NCI-H2107 (cell line): ENCODE measurements around the gene CCDC184.

ENCODE experiments used
- DNase-seq: peaks from one replicate; lab custom pipeline; 2025; lab: John Stamatoyannopoulos, UW

The CCDC184 gene

GRCh38 chr12:48179466-48179865, 4.0 kb upstream of the CCDC184 start:
- DNase-seq, result no peak

GRCh38 chr12:48180424-48180823, 3.0 kb upstream of the CCDC184 start:
- DNase-seq, result no peak

GRCh38 chr12:48180857-48181495, 2.5 kb upstream of the CCDC184 start:
- no peak for DNase-seq

GRCh38 chr12:48182631-48183030, 813 bp upstream of the CCDC184 start:
- DNase-seq, result no peak

GRCh38 chr12:48183876-48184548, 568 bp downstream of the CCDC184 start:
- no peak for DNase-seq

- DNase-seq, result no peak
These were observed 1.1 kb downstream of the CCDC184 start for GRCh38 chr12:48184549-48184922.

- DNase-seq, result no peak
These were observed 1.9 kb downstream of the CCDC184 start for GRCh38 chr12:48185181-48185919.

GRCh38 chr12:48187916-48188695, 4.7 kb downstream of the CCDC184 start:
- DNase-seq, result no peak

GRCh38 chr12:48189331-48190125, 6.1 kb downstream of the CCDC184 start:
- DNase-seq, result peak; percentile 48

GRCh38 chr12:48191096-48191495, 7.7 kb downstream of the CCDC184 start:
- no peak for DNase-seq

GRCh38 chr12:48192861-48193260, 9.4 kb downstream of the CCDC184 start:
- no peak for DNase-seq

GRCh38 chr12:48193623-48194022, 10.2 kb downstream of the CCDC184 start:
- DNase-seq, result no peak

GRCh38 chr12:48194799-48195201, 11.4 kb downstream of the CCDC184 start:
- DNase-seq, result no peak

GRCh38 chr12:48197549-48197970, 14.1 kb downstream of the CCDC184 start:
- no peak for DNase-seq

GRCh38 chr12:48197971-48198671, 14.7 kb downstream of the CCDC184 start:
- DNase-seq, result peak; percentile 90

GRCh38 chr12:48198672-48198971, 15.2 kb downstream of the CCDC184 start:
- DNase-seq, result no peak

GRCh38 chr12:48198985-48199384, 15.5 kb downstream of the CCDC184 start:
- DNase-seq, result no peak

GRCh38 chr12:48199774-48200221, 16.4 kb downstream of the CCDC184 start:
- no peak for DNase-seq

- DNase-seq, result no peak
These were observed 17.6 kb downstream of the CCDC184 start for GRCh38 chr12:48201091-48201490.

GRCh38 chr12:48201516-48201915, 18.1 kb downstream of the CCDC184 start:
- no peak for DNase-seq

- DNase-seq, result no peak
These were observed 19.3 kb downstream of the CCDC184 start for GRCh38 chr12:48202766-48203165.
